Prostate gland (tissue), 2 donors: ENCODE results near the gene S100A9.

ENCODE experiments used
- POLR2A ChIP-seq: fragments of 450-650 bp; IDR thresholded peaks from one replicate; pipeline ENCODE4 v1.6.1; 2016; ENCODE audit warnings: antibody characterized with exemption, mild to moderate bottlenecking
- POLR2AphosphoS5 ChIP-seq: sonication (generic); formaldehyde crosslinking; IDR thresholded peaks from one replicate; pipeline ENCODE4 v1.6.1; 2017; ENCODE audit warnings: antibody characterized with exemption
- TF ChIP-seq, protein P1 (sequence below), 4 experiments: fragments of 200-600 bp in 2 of 4; fragments of 450-650 bp in 2 of 4; sonication (generic) in 2 of 4; IDR thresholded peaks; 1 replicate in 3 of 4; 2 replicates in 1 of 4; pipeline ENCODE4 v1.5.1; 2016 to 2019; ENCODE audit warnings: antibody characterized with exemption in 4 of 4, mild to moderate bottlenecking in 2 of 4, moderate library complexity in 2 of 4

DNA sequence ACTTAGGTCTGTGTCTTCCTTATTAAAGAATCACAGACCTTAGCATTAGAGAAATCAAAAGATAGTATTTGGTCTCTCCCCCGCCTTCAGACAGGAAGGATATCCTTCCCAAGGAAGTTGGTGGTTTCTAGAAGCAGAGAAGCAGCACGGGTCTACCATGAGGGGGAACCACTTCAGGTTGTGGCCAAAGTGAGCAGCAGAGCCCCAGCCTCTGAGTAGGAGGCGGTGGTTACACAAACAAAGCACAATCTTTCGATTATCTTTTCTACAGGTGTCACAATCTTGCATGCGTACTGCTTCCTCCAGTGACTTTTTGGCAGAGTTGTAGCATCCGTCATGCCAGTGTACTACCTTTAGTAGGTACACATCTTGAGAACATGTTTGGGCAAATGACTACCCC lies 17.9 kb upstream of the S100A9 start:
- TF ChIP-seq, protein P1, sequence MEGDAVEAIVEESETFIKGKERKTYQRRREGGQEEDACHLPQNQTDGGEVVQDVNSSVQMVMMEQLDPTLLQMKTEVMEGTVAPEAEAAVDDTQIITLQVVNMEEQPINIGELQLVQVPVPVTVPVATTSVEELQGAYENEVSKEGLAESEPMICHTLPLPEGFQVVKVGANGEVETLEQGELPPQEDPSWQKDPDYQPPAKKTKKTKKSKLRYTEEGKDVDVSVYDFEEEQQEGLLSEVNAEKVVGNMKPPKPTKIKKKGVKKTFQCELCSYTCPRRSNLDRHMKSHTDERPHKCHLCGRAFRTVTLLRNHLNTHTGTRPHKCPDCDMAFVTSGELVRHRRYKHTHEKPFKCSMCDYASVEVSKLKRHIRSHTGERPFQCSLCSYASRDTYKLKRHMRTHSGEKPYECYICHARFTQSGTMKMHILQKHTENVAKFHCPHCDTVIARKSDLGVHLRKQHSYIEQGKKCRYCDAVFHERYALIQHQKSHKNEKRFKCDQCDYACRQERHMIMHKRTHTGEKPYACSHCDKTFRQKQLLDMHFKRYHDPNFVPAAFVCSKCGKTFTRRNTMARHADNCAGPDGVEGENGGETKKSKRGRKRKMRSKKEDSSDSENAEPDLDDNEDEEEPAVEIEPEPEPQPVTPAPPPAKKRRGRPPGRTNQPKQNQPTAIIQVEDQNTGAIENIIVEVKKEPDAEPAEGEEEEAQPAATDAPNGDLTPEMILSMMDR (IDR thresholded peaks at IDR 0.05), result no peak
- no peak for TF ChIP-seq POLR2AphosphoS5
- TF ChIP-seq POLR2A, result no peak
